ENCODE data around the gene PLA2G4B.
A peak's percentile ranks its signal among the peaks of the same experiment; 100 is the strongest.

Gene PLA2G4B

GRCh38 chr15:41891226-41891625 lies 52.6 kb downstream of the PLA2G4B start:
- DNase-seq, result no peak

- no peak for DNase-seq
Observed at GRCh38 chr15:41891946-41892345, 53.3 kb downstream of the PLA2G4B start.

- no peak for DNase-seq
Observed at GRCh38 chr15:41892621-41893421, 54.2 kb downstream of the PLA2G4B start.

DNA sequence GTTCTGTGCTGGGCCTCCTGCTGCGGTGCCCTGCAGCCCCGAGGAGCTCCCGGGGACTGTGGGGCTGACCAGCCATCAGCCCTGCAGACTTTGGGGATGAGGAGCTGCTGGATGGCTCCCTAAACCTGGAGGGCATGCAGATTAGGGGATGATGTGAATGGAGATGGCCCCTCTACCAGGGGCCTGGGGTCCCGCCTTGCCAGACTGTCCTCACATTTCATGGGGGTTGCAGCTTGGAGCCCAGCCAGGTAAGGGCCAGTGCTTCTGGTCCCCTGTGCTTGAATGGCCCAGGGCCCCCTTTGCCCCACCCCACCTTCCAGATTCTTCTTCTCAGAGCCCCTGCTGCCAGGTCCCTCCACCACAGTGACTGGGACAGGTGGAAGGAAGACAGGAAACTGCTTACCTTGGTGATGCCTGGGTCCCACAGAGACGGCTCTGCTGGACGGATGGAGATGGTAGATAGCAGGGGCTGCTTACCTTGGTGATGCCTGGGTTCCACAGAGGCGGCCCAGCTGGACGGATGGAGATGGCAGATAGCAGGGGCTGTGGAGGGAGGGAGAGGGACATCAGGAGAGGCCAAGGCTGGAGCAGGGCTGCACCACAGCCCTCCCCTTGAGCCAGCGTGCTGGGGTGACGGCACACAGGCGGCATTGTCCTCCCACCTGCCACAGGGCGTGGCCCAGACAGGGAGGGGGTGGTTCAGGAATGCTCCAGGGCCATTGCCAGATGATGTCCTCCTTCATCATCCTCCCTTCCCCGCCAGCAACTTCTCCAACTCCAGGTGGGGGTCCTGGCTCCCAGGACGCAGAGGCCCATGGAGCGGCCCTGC lies 55.0 kb downstream of the PLA2G4B start, which contains the start of gene SPTBN5:
Gene SPTBN5 (minus strand): TSS at position 632 of the 829 bp plus-strand sequence. CDS start 556 bp downstream, at position 76.
- no peak for DNase-seq

GRCh38 chr15:41894251-41894790 lies 55.7 kb downstream of the PLA2G4B start:
- no peak for DNase-seq

DNA sequence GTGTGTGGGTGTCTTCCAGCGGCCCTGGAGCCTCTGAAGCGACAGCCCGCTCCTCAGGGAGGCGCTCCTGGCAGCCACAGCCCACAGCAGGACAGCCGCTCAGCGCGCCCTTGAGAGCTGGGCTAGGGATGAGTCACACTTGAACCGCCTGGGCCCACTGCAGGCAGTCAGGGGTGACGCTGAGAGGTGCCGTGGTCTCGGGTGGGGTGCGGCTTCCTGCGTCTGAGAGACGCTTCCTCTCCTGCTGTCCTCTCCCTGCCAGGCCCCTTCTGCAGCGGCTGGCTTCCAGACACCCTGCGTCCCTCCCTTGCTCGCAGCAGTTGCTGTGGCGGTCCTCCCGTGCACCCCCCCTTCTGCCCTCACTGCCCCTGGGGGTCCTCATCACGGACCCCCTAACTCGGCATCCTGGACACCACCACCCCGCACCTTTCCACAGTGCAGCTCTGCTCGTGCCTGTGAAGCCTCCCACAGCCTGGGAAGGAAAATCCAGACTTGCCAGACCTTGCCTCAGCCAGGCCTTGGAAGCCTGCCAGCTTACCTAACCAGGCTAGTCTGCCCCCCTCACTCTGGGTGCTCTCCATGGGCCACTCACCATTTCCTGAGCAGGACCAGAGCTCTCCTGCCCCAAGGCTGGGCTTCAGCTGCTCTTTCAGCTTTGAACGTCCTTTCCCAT lies 56.3 kb downstream of the PLA2G4B start:
- peak; percentile 74 for DNase-seq

DNA sequence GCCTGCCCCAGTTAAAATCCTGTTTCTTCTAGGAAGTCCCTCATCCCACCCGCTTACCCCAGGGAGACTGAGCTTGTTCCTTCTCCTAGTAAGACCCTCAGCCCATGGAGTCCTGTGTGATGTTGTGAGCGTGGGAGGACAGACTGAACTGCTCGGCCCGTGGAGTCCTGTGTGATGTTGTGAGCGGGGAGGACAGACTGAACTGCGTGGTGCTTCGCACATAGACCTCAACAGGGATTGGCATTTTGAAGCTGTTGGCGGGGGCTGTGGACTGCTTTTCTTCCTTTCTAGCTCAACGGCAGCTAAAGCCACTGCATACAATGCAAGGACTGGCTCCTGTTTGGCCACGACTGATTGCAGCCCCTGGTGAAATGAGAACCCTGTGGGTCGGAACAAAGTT lies 56.8 kb downstream of the PLA2G4B start:
- DNase-seq, result no peak

- no peak for DNase-seq
Observed at GRCh38 chr15:41895957-41896356, 57.3 kb downstream of the PLA2G4B start.

GRCh38 chr15:41896566-41896965 lies 57.9 kb downstream of the PLA2G4B start:
- DNase-seq, result no peak

GRCh38 chr15:41897363-41897799 lies 58.7 kb downstream of the PLA2G4B start:
- DNase-seq, result no peak

Measured in stimulated activated CD4-positive, alpha-beta T cell treated with anti-CD3 and anti-CD28 coated beads, Interleukin-4, amount 100 ng/mL, for 24 hours (primary cell).